Measurements from ENCODE around the gene EPHB4. TPM values are rescaled to one million over a fixed set of nuclear protein-coding genes. Genes with fewer than 3 reads are reported as not detected.

Gene EPHB4
- total RNA-seq, 1 donor: 37.9 TPM

GRCh38 chr7:100783804-100784203, 43.5 kb downstream of the EPHB4 start:
- TF ChIP-seq CTCF (IDR thresholded peaks at IDR 0.05; ENCODE audit: insufficient read depth, low read length): no peak
- DNase-seq (ENCODE audit: low read depth): no peak
- no peak overlapping the region for H3K4me3 ChIP-seq (ENCODE audit: low read depth, low read length)

- no peak for TF ChIP-seq CTCF (IDR thresholded peaks at IDR 0.05; ENCODE audit: insufficient read depth, low read length)
- DNase-seq (ENCODE audit: low read depth): no peak
- no peak overlapping the region for H3K4me3 ChIP-seq (ENCODE audit: low read depth, low read length)
Measured at GRCh38 chr7:100781255-100781654, 46.1 kb downstream of the EPHB4 start.

GRCh38 chr7:100779359-100779758, 48.0 kb downstream of the EPHB4 start:
- no peak overlapping the region for H3K4me3 ChIP-seq (ENCODE audit: low read depth, low read length)
- no peak for DNase-seq (ENCODE audit: low read depth)
- TF ChIP-seq CTCF (IDR thresholded peaks at IDR 0.05; ENCODE audit: insufficient read depth, low read length): no peak

- no peak overlapping the region for H3K4me3 ChIP-seq (ENCODE audit: low read depth, low read length)
- DNase-seq (ENCODE audit: low read depth): no peak
- TF ChIP-seq CTCF (IDR thresholded peaks at IDR 0.05; ENCODE audit: insufficient read depth, low read length): no peak
Measured at GRCh38 chr7:100778061-100778621, 49.2 kb downstream of the EPHB4 start.

- no peak overlapping the region for H3K4me3 ChIP-seq (ENCODE audit: low read depth, low read length)
- no peak for TF ChIP-seq CTCF (IDR thresholded peaks at IDR 0.05; ENCODE audit: insufficient read depth, low read length)
- DNase-seq (ENCODE audit: low read depth): no peak
Measured at GRCh38 chr7:100773491-100773890, 53.8 kb downstream of the EPHB4 start.

- no peak for TF ChIP-seq CTCF (IDR thresholded peaks at IDR 0.05; ENCODE audit: insufficient read depth, low read length)
- DNase-seq (ENCODE audit: low read depth): no peak
- no peak overlapping the region for H3K4me3 ChIP-seq (ENCODE audit: low read depth, low read length)
Measured at GRCh38 chr7:100768784-100769183, 58.5 kb downstream of the EPHB4 start.

GRCh38 chr7:100765250-100765649, 62.1 kb downstream of the EPHB4 start:
- DNase-seq (ENCODE audit: low read depth): no peak
- TF ChIP-seq CTCF (IDR thresholded peaks at IDR 0.05; ENCODE audit: insufficient read depth, low read length): no peak
- no peak overlapping the region for H3K4me3 ChIP-seq (ENCODE audit: low read depth, low read length)

All from fibroblast of the aortic adventitia (primary cell).